ENCODE data around the gene CELF2.

CELF2 gene

DNA sequence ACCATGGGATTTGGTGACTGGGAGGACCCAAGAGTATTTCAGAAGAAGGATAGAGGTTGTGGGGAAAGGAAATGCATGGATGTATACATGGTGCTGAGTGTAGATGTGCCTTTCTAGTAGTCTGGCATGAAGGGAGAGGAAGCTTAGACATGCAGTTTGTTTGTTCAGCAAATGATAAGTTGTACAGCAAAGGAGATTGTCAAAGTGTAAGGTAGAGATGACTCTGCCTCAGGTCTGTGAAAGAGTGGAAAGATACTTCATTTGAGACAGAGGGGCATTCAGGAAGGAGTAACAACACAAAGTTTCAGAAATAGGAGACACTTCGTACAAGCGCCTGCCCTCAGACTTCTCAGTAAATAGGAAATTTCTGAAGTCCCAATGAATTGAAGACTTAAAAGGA is 152.3 kb downstream of the CELF2 start:
- H3K4me1 Mint-ChIP-seq (ENCODE audit: low read depth in 2 of 2), result peaks cover 23 to 32% of the 10 kb centered on the region in 2 donors
- H3K27ac Mint-ChIP-seq, result no peak overlapping the region
- peaks cover 54% of the 10 kb centered on the region for H3K36me3 Mint-ChIP-seq (ENCODE audit: insufficient read depth)

DNA sequence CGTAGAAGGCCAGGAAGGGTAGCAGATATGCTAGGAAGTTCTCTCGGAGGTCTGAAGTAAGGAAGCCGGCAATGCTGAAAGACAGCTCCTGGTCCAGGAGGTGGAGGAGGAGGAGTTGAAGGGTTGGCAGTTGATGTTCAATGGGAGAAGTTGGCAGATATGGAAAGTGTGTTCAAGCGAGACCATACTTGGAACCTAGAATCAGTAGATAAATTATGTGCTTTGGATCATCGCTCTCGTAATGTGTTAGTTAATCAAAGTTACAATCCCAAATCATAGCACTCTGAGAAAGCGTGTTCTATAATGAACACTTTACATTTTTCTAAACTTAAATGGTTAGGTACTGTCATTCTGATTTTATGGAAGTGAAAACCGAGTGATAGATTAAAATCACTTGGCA is 152.9 kb downstream of the CELF2 start:
- ATAC-seq (replicated peaks) (no peak), DNase-seq (no peak)
- Mint-ChIP-seq H3K4me1 (ENCODE audit: low read depth in 2 of 2) (peaks cover 29 to 38% of the 10 kb centered on the region in 2 donors), H3K4me3 (no peak overlapping the region), H3K9me3 (no peaks in the 10 kb centered on the region), H3K27me3 (no peaks in the 10 kb centered on the region), H3K27ac (no peak overlapping the region), H3K36me3 (ENCODE audit: insufficient read depth) (peaks cover 54% of the 10 kb centered on the region)

More for the DNA sequence above, 152.3 kb downstream of the CELF2 start:
- H3K27me3 Mint-ChIP-seq, result no peaks in the 10 kb centered on the region
- H3K4me3 Mint-ChIP-seq, result no peak overlapping the region
- no peaks in the 10 kb centered on the region for H3K9me3 Mint-ChIP-seq
- DNase-seq, result no peak
- no peak for ATAC-seq (replicated peaks)

DNA sequence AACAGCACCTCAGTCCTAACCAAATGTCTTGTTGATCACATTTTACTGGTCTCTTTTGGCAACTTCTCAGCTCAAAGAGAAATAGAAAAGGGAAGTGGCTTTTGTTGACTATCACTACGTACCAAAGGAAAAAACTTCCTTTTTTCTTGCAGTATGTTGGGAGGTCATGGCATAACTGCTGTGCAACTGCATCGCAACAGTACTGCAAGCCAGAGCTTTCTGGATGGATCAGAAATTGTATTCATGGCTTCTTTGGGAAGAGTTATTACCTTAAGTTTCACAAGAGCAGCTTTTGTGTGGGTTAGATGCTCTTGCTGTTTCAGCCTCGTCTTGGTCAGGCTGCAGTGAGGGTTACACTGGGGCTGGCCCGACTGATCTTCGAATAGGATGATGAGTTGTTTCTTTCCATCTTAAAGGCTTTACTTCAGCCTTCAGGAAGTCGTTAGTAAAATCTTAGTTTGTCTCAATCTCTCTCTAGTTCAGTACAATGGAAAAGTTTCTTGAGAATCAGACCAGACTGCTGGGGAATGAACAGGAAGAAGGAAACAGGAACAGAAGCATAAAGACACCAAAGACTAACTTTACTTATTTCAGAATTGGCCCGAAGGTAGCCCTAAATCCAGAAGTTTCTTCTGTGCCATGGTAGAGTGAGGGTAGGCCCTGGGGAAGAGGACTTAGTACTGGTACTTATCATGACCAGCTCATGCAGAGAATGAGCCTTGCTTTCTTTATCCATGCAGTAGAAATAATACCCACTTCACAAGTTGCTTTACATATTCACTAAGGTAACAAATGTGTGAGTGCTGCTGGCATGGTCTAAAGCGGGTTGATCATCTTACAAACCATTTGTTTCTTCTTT is 153.6 kb downstream of the CELF2 start:
- ATAC-seq (replicated peaks) (no peak), DNase-seq (no peak)
- peaks cover 35 to 44% of the 10 kb centered on the region in 2 donors for H3K4me1 Mint-ChIP-seq (ENCODE audit: low read depth in 2 of 2)

DNA sequence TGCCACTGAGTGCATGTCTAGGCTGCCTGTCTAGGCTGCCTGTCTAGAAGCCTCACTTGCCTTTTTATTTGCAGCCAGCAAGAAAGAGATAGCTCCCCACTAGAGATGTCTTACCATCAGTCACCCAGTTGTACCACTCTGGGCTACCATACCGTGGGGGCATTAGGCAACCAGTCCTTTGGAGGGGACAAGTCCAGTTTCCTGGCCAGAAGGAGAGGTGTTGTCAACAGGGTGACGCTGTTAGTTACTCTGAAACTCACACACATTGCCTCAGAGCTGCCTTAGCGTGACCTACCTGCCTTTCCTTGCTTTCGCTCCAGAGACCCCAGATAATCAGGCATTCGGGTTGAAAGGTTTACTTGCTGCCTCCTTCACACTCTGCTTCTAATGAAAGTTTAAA is 155.4 kb downstream of the CELF2 start:
- H3K9me3 Mint-ChIP-seq, result no peaks in the 10 kb centered on the region
- H3K27me3 Mint-ChIP-seq, result no peaks in the 10 kb centered on the region
- H3K4me1 Mint-ChIP-seq (ENCODE audit: low read depth in 2 of 2), result peaks cover 52 to 57% of the 10 kb centered on the region in 2 donors
- DNase-seq, result no peak
- no peak overlapping the region for H3K27ac Mint-ChIP-seq
- H3K36me3 Mint-ChIP-seq (ENCODE audit: insufficient read depth), result peaks cover 58% of the 10 kb centered on the region
- H3K4me3 Mint-ChIP-seq, result no peak overlapping the region
- ATAC-seq (replicated peaks), result peak; percentile 30

More for the DNA sequence above, 153.6 kb downstream of the CELF2 start:
- H3K4me3 Mint-ChIP-seq, result no peak overlapping the region
- peaks cover 54% of the 10 kb centered on the region for H3K36me3 Mint-ChIP-seq (ENCODE audit: insufficient read depth)
- no peaks in the 10 kb centered on the region for H3K9me3 Mint-ChIP-seq
- no peak overlapping the region for H3K27ac Mint-ChIP-seq
- no peaks in the 10 kb centered on the region for H3K27me3 Mint-ChIP-seq

- H3K4me1 Mint-ChIP-seq (ENCODE audit: low read depth in 2 of 2), result peaks cover 76 to 83% of the 10 kb centered on the region in 2 donors
- H3K9me3 Mint-ChIP-seq, result no peaks in the 10 kb centered on the region
- H3K4me3 Mint-ChIP-seq, result no peak overlapping the region
- no peak overlapping the region for H3K27ac Mint-ChIP-seq
- H3K27me3 Mint-ChIP-seq, result no peaks in the 10 kb centered on the region
- H3K36me3 Mint-ChIP-seq (ENCODE audit: insufficient read depth), result peaks cover 86% of the 10 kb centered on the region
- ATAC-seq (replicated peaks), result peak; percentile 9
- peak in 1 of 3 experiments; percentile 28 for DNase-seq
These were observed 158.2 kb downstream of the CELF2 start for GRCh38 chr10:11175823-11176243.

- Mint-ChIP-seq H3K27me3 (no peaks in the 10 kb centered on the region), H3K36me3 (ENCODE audit: insufficient read depth) (peaks cover 95% of the 10 kb centered on the region), H3K4me3 (no peak overlapping the region), H3K27ac (no peak overlapping the region), H3K4me1 (ENCODE audit: low read depth in 2 of 2) (peaks cover 85 to 92% of the 10 kb centered on the region in 2 donors), H3K9me3 (no peaks in the 10 kb centered on the region)
- peak in 2 of 3 experiments; percentile 37 to 45 for DNase-seq
- peak; percentile 12 for ATAC-seq (replicated peaks)
These were observed 159.1 kb downstream of the CELF2 start for GRCh38 chr10:11176746-11177145.

- no peak overlapping the region for H3K4me3 Mint-ChIP-seq
These were observed 159.7 kb downstream of the CELF2 start for GRCh38 chr10:11177381-11177780.

GRCh38 chr10:11177926-11178471 is 160.3 kb downstream of the CELF2 start:
- no peak for ATAC-seq (replicated peaks)
- peak in 2 of 3 experiments; percentile 22 to 26 for DNase-seq
- Mint-ChIP-seq H3K27me3 (no peaks in the 10 kb centered on the region), H3K36me3 (ENCODE audit: insufficient read depth) (peaks cover 99% of the 10 kb centered on the region), H3K27ac (no peak overlapping the region), H3K9me3 (no peaks in the 10 kb centered on the region), H3K4me1 (ENCODE audit: low read depth in 2 of 2) (peaks cover 92 to 97% of the 10 kb centered on the region in 2 donors), H3K4me3 (no peak overlapping the region)

More at GRCh38 chr10:11177381-11177780, 159.7 kb downstream of the CELF2 start:
- peaks cover 91 to 97% of the 10 kb centered on the region in 2 donors for H3K4me1 Mint-ChIP-seq (ENCODE audit: low read depth in 2 of 2)
- peaks cover 99% of the 10 kb centered on the region for H3K36me3 Mint-ChIP-seq (ENCODE audit: insufficient read depth)
- no peak overlapping the region for H3K27ac Mint-ChIP-seq
- DNase-seq (no peak), ATAC-seq (replicated peaks) (no peak)
- H3K9me3 Mint-ChIP-seq, result no peaks in the 10 kb centered on the region
- H3K27me3 Mint-ChIP-seq, result no peaks in the 10 kb centered on the region

DNA sequence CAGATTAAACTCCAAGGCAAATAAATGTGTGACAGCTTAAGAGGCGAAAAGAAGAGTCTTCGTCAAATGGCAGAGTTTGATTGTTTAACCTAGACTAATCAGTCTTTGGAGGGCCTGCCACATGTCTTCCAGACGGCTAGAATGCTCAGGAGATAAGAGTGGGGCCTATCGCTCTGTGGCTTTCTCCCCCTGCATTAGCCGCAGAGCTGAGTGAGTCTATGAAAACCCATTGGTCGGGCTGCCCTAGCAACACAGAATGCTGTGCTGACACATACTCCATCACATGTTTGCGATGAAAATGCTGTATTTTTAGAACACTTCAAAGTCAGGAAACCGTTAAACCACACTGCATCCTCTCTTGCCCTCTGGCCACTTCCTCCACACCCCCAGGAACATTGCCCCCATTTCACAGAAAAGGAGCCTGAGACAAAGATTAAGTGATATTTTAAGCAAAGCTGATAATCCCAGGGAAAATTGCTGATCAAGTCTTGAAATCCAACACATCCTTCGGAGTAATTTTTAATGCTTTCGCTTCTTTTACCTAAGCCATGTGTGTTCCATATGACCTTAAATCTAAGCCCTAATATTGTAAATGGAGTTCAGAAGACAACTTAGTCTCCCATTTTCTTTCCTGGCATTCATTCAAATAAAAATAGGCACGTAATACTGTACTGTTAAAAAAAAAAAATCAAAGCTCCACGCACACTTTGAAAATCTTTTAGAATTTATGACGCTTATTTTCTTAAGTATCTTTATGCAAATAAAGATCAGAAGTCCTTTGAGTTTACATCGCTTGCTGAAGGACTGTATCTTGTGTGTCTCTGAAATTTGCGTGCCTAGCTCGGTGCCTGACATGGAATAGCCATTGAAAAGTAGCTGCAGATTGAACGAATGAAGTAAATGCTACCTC is 161.2 kb downstream of the CELF2 start:
- H3K9me3 Mint-ChIP-seq, result no peaks in the 10 kb centered on the region

GRCh38 chr10:11179516-11180105 is 161.9 kb downstream of the CELF2 start:
- Mint-ChIP-seq H3K27ac (no peak overlapping the region), H3K36me3 (ENCODE audit: insufficient read depth) (peaks cover 99% of the 10 kb centered on the region), H3K9me3 (no peaks in the 10 kb centered on the region), H3K4me1 (ENCODE audit: low read depth in 2 of 2) (peaks cover 93 to 97% of the 10 kb centered on the region in 2 donors), H3K27me3 (no peaks in the 10 kb centered on the region), H3K4me3 (no peak overlapping the region)
- ATAC-seq (replicated peaks) (no peak), DNase-seq (no peak)

More for the DNA sequence above, 161.2 kb downstream of the CELF2 start:
- ATAC-seq (replicated peaks), result peak; percentile 78
- peaks cover 99% of the 10 kb centered on the region for H3K36me3 Mint-ChIP-seq (ENCODE audit: insufficient read depth)
- H3K27ac Mint-ChIP-seq, result no peak overlapping the region
- DNase-seq, result peak; percentile 80 to 85 (median 82)
- no peak overlapping the region for H3K4me3 Mint-ChIP-seq
- H3K27me3 Mint-ChIP-seq, result no peaks in the 10 kb centered on the region
- H3K4me1 Mint-ChIP-seq (ENCODE audit: low read depth in 2 of 2), result peaks cover 94 to 97% of the 10 kb centered on the region in 2 donors

DNA sequence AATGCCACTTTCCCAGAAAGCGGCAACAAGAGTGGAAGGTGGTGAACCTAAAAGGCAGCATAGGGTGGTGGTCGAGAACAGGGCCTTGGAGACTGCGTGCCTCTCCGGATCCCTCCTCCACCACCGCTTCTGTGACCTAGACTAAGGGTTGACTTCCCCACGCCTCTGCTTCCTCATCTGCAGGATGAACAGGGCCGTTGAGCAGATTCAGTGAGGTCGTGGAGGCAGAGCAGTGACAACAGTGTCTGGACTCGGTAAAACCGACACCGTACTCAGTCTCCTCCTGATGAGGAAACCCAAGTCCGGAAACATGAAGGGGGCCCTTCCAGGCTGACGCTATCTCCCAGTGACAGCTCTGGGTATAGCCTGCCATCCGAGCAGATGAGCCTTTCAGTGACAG is 162.6 kb downstream of the CELF2 start:
- H3K27me3 Mint-ChIP-seq, result no peaks in the 10 kb centered on the region
- H3K27ac Mint-ChIP-seq, result no peak overlapping the region
- ATAC-seq (replicated peaks) (peak; percentile 48), DNase-seq (peak; percentile 60 to 71 (median 65))
- H3K4me3 Mint-ChIP-seq, result no peak overlapping the region
- H3K9me3 Mint-ChIP-seq, result no peaks in the 10 kb centered on the region
- peaks cover 99% of the 10 kb centered on the region for H3K36me3 Mint-ChIP-seq (ENCODE audit: insufficient read depth)
- H3K4me1 Mint-ChIP-seq (ENCODE audit: low read depth in 2 of 2), result peaks cover 87 to 95% of the 10 kb centered on the region in 2 donors

- no peaks in the 10 kb centered on the region for H3K9me3 Mint-ChIP-seq
- no peak overlapping the region for H3K27ac Mint-ChIP-seq
- DNase-seq, result no peak
- ATAC-seq (replicated peaks), result no peak
- H3K4me3 Mint-ChIP-seq, result no peak overlapping the region
- H3K27me3 Mint-ChIP-seq, result no peaks in the 10 kb centered on the region
- peaks cover 100% of the 10 kb centered on the region for H3K36me3 Mint-ChIP-seq (ENCODE audit: insufficient read depth)
- H3K4me1 Mint-ChIP-seq (ENCODE audit: low read depth in 2 of 2), result peaks cover 84 to 93% of the 10 kb centered on the region in 2 donors
These were observed 164.3 kb downstream of the CELF2 start for GRCh38 chr10:11181978-11182377.

- no peak for DNase-seq
- H3K4me1 Mint-ChIP-seq (ENCODE audit: low read depth in 2 of 2), result peaks cover 85 to 93% of the 10 kb centered on the region in 2 donors
- H3K27ac Mint-ChIP-seq, result no peak overlapping the region
- no peak overlapping the region for H3K4me3 Mint-ChIP-seq
- no peaks in the 10 kb centered on the region for H3K9me3 Mint-ChIP-seq
- peak; percentile 14 for ATAC-seq (replicated peaks)
- H3K27me3 Mint-ChIP-seq, result no peaks in the 10 kb centered on the region
- peaks cover 100% of the 10 kb centered on the region for H3K36me3 Mint-ChIP-seq (ENCODE audit: insufficient read depth)
These were observed 165.3 kb downstream of the CELF2 start for GRCh38 chr10:11183015-11183414.
